Type B pancreatic cell (in vitro differentiated cells): ENCODE measurements around the gene RAB28. TPM values are rescaled to one million over a fixed set of nuclear protein-coding genes. Genes with fewer than 3 reads are reported as not detected.
"Not testable (repeated sequence)": the region's sequence is repeated elsewhere in the genome, so short reads cannot be mapped to it uniquely, and the experiment has no call there.

ENCODE experiments used
- DNase-seq: peaks from one replicate; pipeline ENCODE4 v3.0.0; 2021; ENCODE audit warnings: mixed read lengths; ENCODE audit not compliant: unreplicated experiment; ENCODE audit errors: extremely low spot score
- H3K27ac Mint-ChIP-seq: 2 replicates; pipeline ENCODE4 v1.8.0; 2021; ENCODE audit warnings: mild to moderate bottlenecking, mixed read lengths
- H3K27me3 Mint-ChIP-seq: 2 replicates; pipeline ENCODE4 v1.8.0; 2021; ENCODE audit warnings: mixed read lengths
- H3K36me3 Mint-ChIP-seq: 2 replicates; pipeline ENCODE4 v1.8.0; 2021; ENCODE audit warnings: mixed read lengths
- H3K4me1 Mint-ChIP-seq: one replicate; pipeline ENCODE4 v1.8.0; 2021; ENCODE audit warnings: mixed read lengths; ENCODE audit not compliant: unreplicated experiment
- H3K4me3 Mint-ChIP-seq: 2 replicates; pipeline ENCODE4 v1.8.0; 2021; ENCODE audit warnings: mild to moderate bottlenecking, mixed read lengths
- H3K9me3 Mint-ChIP-seq: 2 replicates; pipeline ENCODE4 v1.8.0; 2021; ENCODE audit warnings: mixed read lengths
- total RNA-seq: library from RNA; stranded (reverse); gene quantifications from 2 replicates; pipeline ENCODE4 v1.2.1, GENCODE V29; 2021; ENCODE audit warnings: low replicate concordance
- TF ChIP-seq, protein P1 (sequence below): fragments of 200-600 bp; sonication (generic); conservative IDR thresholded peaks from 2 replicates; pipeline ENCODE4 v1.5.0; 2021; ENCODE audit warnings: antibody characterized with exemption, mild to moderate bottlenecking

RAB28 gene
- total RNA-seq, 1 donor from 2014 or later = 20.8 TPM

DNA sequence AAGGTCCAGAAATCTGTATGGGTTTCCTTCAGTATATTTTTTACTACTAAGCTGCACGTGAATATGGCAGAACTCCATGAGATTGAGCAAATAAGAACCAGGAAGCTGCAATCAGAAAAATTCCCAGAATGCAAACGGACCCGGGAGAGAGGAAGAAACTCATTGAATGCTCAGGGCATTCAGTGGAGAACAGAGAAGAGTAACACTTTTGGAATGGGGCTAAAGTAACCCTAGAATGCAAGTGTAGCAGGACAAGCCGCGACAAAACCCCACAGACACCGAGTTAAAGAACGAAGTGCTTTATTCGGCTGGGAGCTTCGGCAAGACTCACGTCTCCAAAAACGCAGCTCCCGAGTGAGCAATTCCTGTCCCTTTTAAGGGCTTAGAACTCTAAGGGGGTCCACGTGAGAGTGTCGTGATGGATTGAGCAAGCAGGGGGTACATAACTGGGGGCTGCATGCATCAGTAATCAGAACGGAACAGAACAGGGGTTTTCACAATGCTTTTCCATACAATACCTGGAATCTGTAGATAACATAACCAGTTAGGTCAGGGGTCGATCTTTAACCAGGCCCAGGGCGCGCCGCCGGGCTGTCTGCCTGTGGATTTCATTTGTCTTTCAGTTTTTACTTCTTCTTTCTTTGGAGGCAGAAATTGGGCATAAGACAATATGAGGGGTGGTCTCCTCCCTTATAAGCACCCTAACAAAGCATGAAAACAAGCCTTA, 56.4 kb downstream of the RAB28 start:
- DNase-seq = no peak
- Mint-ChIP-seq H3K9me3 (peaks cover 5% of the 10 kb centered on the region), H3K27ac (no peak overlapping the region), H3K27me3 (no peaks in the 10 kb centered on the region), H3K36me3 (peaks cover 21% of the 10 kb centered on the region), H3K4me3 (peak overlapping the region; percentile 10), H3K4me1 (peaks cover 28% of the 10 kb centered on the region)
- TF ChIP-seq, protein P1, sequence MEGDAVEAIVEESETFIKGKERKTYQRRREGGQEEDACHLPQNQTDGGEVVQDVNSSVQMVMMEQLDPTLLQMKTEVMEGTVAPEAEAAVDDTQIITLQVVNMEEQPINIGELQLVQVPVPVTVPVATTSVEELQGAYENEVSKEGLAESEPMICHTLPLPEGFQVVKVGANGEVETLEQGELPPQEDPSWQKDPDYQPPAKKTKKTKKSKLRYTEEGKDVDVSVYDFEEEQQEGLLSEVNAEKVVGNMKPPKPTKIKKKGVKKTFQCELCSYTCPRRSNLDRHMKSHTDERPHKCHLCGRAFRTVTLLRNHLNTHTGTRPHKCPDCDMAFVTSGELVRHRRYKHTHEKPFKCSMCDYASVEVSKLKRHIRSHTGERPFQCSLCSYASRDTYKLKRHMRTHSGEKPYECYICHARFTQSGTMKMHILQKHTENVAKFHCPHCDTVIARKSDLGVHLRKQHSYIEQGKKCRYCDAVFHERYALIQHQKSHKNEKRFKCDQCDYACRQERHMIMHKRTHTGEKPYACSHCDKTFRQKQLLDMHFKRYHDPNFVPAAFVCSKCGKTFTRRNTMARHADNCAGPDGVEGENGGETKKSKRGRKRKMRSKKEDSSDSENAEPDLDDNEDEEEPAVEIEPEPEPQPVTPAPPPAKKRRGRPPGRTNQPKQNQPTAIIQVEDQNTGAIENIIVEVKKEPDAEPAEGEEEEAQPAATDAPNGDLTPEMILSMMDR = no peak

- Mint-ChIP-seq H3K9me3 (peaks cover 17% of the 10 kb centered on the region), H3K36me3 (peaks cover 32% of the 10 kb centered on the region), H3K4me1 (peaks cover 11% of the 10 kb centered on the region), H3K4me3 (no peak overlapping the region), H3K27me3 (no peaks in the 10 kb centered on the region), H3K27ac (no peak overlapping the region)
- peak; percentile 63 for DNase-seq
- TF ChIP-seq, protein P1 = no peak
Observed at GRCh38 chr4:13415068-13415785, 68.9 kb downstream of the RAB28 start.

DNA sequence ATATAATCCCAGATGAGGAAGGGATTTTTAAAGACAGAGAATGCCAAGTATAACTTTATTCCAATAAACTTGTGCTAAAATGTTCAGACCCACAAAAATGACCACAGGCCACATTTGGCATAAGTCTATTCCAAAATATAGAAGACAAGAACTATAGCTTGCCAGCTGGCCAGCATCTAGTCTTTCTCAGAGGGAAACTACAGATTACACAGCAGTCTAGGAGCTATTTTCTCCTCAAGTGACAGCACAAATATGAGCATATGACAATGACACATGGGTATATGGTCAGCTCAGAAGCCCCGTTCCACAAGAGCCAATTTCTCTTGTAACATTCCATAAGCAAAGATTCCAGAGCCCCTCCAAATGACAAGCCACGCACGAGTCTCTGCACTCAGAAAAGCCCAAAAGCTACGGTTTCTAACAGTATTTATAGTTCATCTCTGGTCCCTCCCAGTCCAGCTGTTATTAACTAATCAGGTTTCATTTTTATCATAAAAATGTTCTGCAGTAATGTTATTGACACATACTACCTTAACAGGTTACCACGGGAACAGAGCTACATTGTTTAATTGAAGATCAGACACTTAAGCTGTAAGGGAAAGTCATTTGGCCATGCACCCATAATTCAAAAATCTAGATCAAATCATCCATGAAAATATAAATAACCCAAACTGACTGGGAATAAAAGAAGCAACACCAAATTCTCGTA, 70.3 kb downstream of the RAB28 start:
- Mint-ChIP-seq H3K4me3 (no peak overlapping the region), H3K4me1 (peaks cover 11% of the 10 kb centered on the region), H3K27ac (no peak overlapping the region), H3K36me3 (peaks cover 24% of the 10 kb centered on the region), H3K27me3 (no peaks in the 10 kb centered on the region), H3K9me3 (peaks cover 8% of the 10 kb centered on the region)
- DNase-seq = no peak
- TF ChIP-seq, protein P1 = no peak

GRCh38 chr4:13411942-13412341, 72.2 kb downstream of the RAB28 start:
- Mint-ChIP-seq H3K9me3 (no peaks in the 10 kb centered on the region), H3K36me3 (peaks cover 21% of the 10 kb centered on the region), H3K4me1 (peaks cover 11% of the 10 kb centered on the region), H3K27ac (peak overlapping the region; percentile 40), H3K27me3 (no peaks in the 10 kb centered on the region), H3K4me3 (no peak overlapping the region)
- no peak for DNase-seq
- TF ChIP-seq, protein P1 = no peak

GRCh38 chr4:13409324-13409723, 74.8 kb downstream of the RAB28 start:
- no peaks in the 10 kb centered on the region for H3K9me3 Mint-ChIP-seq
- peaks cover 11% of the 10 kb centered on the region for H3K4me1 Mint-ChIP-seq
- DNase-seq = no peak
- H3K36me3 Mint-ChIP-seq = peaks cover 21% of the 10 kb centered on the region
- no peak overlapping the region for H3K27ac Mint-ChIP-seq
- no peaks in the 10 kb centered on the region for H3K27me3 Mint-ChIP-seq
- no peak overlapping the region for H3K4me3 Mint-ChIP-seq
- TF ChIP-seq, protein P1 = no peak

DNA sequence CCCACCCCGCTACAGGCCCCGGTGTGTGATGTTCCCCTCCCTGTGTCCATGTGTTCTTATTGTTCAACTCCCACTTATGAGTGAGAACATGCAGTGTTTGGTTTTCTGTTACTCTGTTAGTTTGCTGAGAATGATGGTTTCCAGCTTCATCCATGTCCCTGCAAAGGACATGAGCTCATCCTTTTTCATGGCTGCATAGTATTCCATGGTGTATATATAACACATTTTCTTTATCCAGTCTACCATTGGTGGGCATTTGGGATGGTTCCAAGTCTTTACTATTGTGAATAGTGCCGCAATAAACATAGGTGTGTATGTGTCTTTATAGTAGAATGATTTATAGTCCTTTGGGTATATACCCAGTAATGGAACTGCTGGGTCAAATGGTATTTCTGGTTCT, 78.0 kb downstream of the RAB28 start:
- H3K27ac Mint-ChIP-seq, H3K4me1 Mint-ChIP-seq, H3K27me3 Mint-ChIP-seq, H3K4me3 Mint-ChIP-seq, H3K9me3 Mint-ChIP-seq, DNase-seq: not testable (repeated sequence)
- peaks cover 21% of the 10 kb centered on the region for H3K36me3 Mint-ChIP-seq
